Small intestine (tissue), 7 donors: ENCODE data around the gene B3GNT3. TPM values are rescaled to one million over a fixed set of nuclear protein-coding genes. Genes with fewer than 3 reads are reported as not detected.
A peak's percentile ranks its signal among the peaks of the same experiment; 100 is the strongest.

Experiments used
- DNase-seq, 2 donors: peaks; one replicate each; pipeline versions ENCODE4 v3.0.0 to v3.0.0-alpha.2; 2013
- FAIRE-seq: peaks from 2 replicates; lab custom pipeline; 2012; peaks lifted over from hg19 to GRCh38; lab: Jason Lieb, UNC
- H3K27ac ChIP-seq, 3 donors: one replicate each; pipeline ENCODE4 v1.5.1; 2013; ENCODE audit warnings: low read length in 2 of 3, mild to moderate bottlenecking in 2 of 3, control low read depth in 1 of 3, inconsistent platforms in 1 of 3, low read depth in 1 of 3, moderate library complexity in 1 of 3
- H3K27me3 ChIP-seq, 3 donors: one replicate each; pipeline ENCODE4 v1.6.1; 2013; ENCODE audit warnings: low read length in 3 of 3, inconsistent platforms in 1 of 3; ENCODE audit not compliant: control insufficient read depth in 3 of 3, insufficient read depth in 3 of 3
- H3K36me3 ChIP-seq, 3 donors: one replicate each; pipeline ENCODE4 v1.6.1; 2013; ENCODE audit warnings: low read length in 3 of 3, inconsistent platforms in 1 of 3, low read depth in 1 of 3, mild to moderate bottlenecking in 1 of 3, moderate library complexity in 1 of 3; ENCODE audit not compliant: control insufficient read depth in 3 of 3, insufficient read depth in 2 of 3
- H3K4me1 ChIP-seq, 3 donors: one replicate each; pipeline ENCODE4 v1.6.1; 2013; ENCODE audit warnings: low read length in 2 of 3, inconsistent platforms in 1 of 3, low read depth in 1 of 3, mild to moderate bottlenecking in 1 of 3, moderate library complexity in 1 of 3; ENCODE audit not compliant: control insufficient read depth in 3 of 3, insufficient read depth in 2 of 3
- H3K4me3 ChIP-seq, 3 donors: one replicate each; pipeline ENCODE4 v1.5.1; 2013; ENCODE audit warnings: low read length in 3 of 3, control low read depth in 1 of 3, inconsistent platforms in 1 of 3, low read depth in 1 of 3, mild to moderate bottlenecking in 1 of 3, moderate library complexity in 1 of 3
- H3K9me3 ChIP-seq, 2 donors: one replicate each; pipeline ENCODE4 v1.6.1; 2013; ENCODE audit warnings: low read depth in 1 of 2, low read length in 1 of 2; ENCODE audit not compliant: control insufficient read depth in 2 of 2, insufficient read depth in 1 of 2
- WGBS, 3 donors: extraction: QIAGEN DNeasy Blood & Tissue Kit; methylation state at CpG; one replicate each; pipeline ENCODE4 v1.1.7; 2013; 5-methylcytosine and 5-hydroxymethylcytosine counted together
- polyA plus RNA-seq, 4 donors: library from polyadenylated mRNA; stranded (reverse) in 3 of 4; unstranded in 1 of 4; fragments of 200-250 nt in 3 of 4; fragments of 120-200 nt in 1 of 4; gene quantifications; one replicate each; pipeline versions ENCODE4 v1.2.1 to v1.2.3, GENCODE V29; 2013
- donor health status: healthy with polysubstance abuse.
- donor health status: control.
- donor health status: control.
- donor health status: Bipolar disorder and iron deficiency.
- donor health status: healthy.

B3GNT3 gene
- polyA plus RNA-seq, 4 donors: 32.0 to 86.5 (median 41.2) TPM

DNA sequence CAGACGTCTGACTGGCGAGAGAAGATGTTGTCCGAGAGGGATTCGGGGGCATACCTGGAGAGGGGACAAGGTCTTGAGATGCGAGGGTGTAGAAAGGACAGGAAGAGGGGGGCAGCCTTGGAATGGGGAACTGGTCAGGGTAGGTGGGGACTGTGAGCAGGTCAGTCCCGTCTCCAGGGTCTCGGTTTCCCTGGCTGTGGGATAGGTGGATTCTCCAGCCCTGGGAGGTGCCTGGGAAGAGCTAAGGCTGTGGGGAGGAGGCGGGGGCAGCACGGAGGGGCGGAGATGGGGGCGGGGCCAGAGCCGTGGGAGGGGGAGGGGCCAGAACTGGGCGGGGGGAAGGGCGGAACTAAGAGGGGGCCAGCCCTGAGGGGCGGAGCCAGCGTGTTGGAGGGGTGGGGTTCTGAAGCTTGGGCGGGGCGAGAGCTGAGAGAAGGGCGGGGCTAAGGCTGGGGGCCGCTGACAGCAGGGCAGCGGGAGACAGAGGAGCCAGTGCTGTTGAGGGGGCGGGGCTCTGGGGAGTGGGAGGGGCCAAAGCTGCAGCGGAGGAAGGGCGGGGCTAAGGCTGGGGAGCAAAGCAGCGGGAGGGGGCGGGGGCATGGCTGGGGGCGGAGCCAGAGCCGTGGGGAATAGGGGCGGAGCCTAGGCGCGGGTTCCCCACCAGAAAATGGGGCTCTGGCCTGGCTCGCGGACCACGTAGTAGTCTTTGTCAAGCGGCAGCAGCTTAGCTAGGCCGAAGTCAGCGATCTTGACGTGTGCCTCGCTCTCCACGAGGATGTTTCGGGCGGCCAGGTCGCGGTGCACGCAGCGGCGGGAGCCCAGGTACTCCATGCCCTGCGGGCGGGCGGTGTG is 35.9 kb downstream of the B3GNT3 start:
- Histone ChIP-seq H3K4me3 (peak overlapping the region in 1 of 3 donors; percentile 34), H3K36me3 (peaks cover 0 to 24% (median 0%) of the 10 kb centered on the region in 3 donors), H3K9me3 (no peaks in the 10 kb centered on the region), H3K4me1 (peaks cover 0 to 15% (median 0%) of the 10 kb centered on the region in 3 donors), H3K27me3 (peaks cover 0 to 20% (median 0%) of the 10 kb centered on the region in 3 donors), H3K27ac (peak overlapping the region in 1 of 3 donors; percentile 21)
- DNase-seq (peak; percentile 84 to 87), FAIRE-seq (no peak)
- 26 to 36% (median 28%) methylated on average over 39 to 50 of the region's 50 CpGs for WGBS, 3 donors

DNA sequence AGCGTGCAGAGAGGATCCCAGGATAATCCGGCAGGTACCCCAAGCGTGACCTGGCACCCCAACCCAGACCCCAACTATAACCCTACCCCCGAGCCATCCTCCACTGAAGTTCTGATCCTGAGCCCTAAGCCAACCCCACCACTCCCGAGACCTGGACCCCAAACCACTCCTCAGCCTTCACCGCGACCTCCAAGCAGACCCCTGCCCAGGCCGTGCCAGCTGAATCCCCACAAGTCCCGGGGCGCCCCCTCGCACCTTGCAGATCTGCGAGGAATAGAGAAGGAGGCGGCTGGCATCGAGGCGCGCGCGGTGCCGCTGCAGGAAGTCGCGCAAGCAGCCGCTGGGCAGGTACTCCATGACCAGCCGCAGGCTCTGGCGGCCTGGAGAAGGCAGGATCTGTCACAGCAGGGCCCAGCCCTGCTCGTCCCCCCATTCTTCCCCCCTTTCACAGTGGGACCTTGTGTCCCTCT is 36.5 kb downstream of the B3GNT3 start:
- 14 to 54% (median 38%) methylated on average over 25 of the region's 25 CpGs for WGBS, 3 donors
- no peaks in the 10 kb centered on the region for H3K9me3 ChIP-seq
- no peak for FAIRE-seq

DNA sequence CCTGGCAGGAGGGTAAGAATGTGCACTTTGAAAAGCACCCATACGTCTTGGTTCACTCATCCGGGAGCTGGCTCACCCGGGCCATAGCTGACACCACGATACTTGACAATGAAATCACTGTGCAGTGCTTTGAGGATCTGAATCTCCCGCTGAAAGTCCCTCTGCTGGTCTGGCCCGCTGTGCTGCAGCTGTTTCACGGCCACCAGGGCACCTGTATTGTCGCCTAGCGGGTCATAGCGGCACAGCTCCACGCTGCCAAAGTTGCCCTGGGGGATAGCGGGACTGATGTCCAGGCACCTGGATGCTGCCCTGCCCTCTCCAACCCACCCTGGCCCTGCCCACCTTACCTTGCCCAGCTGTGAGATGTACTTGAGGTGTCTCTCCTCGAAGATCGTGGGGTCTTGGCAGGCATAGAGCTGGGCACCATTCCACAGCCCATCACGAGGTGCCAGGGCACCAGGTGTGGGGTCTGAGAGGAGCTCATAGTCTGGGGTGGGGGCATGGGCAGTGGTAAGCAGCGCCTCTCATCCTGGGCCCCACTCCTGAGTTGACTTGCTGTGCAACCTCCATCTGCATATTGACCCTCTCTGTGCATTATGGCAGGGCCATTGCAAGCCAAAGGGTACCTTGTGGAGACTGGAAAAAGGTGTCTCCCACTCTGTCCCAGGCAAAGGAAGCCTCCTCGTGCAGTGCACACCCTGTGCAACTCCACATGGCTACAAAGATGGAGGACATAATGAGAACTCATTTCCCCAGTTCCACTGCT is 37.7 kb downstream of the B3GNT3 start:
- no peak overlapping the region for H3K27ac ChIP-seq
- peaks cover 0 to 20% (median 0%) of the 10 kb centered on the region in 3 donors for H3K27me3 ChIP-seq
- peaks cover 0 to 25% (median 0%) of the 10 kb centered on the region in 3 donors for H3K36me3 ChIP-seq
- DNase-seq (no peak), FAIRE-seq (no peak)
- no peaks in the 10 kb centered on the region for H3K9me3 ChIP-seq
- H3K4me1 ChIP-seq: peaks cover 0 to 15% (median 0%) of the 10 kb centered on the region in 3 donors
- no peak overlapping the region for H3K4me3 ChIP-seq
- 59 to 88% (median 74%) methylated on average over 17 of the region's 17 CpGs for WGBS, 3 donors

More for the DNA sequence above, 36.5 kb downstream of the B3GNT3 start:
- Histone ChIP-seq H3K4me1 (peaks cover 0 to 15% (median 0%) of the 10 kb centered on the region in 3 donors), H3K4me3 (peak overlapping the region in 1 of 3 donors; percentile 23), H3K27me3 (peaks cover 0 to 20% (median 0%) of the 10 kb centered on the region in 3 donors), H3K27ac (no peak overlapping the region), H3K36me3 (peaks cover 0 to 24% (median 0%) of the 10 kb centered on the region in 3 donors)
- peak in 1 of 2 donors; percentile 22 for DNase-seq

DNA sequence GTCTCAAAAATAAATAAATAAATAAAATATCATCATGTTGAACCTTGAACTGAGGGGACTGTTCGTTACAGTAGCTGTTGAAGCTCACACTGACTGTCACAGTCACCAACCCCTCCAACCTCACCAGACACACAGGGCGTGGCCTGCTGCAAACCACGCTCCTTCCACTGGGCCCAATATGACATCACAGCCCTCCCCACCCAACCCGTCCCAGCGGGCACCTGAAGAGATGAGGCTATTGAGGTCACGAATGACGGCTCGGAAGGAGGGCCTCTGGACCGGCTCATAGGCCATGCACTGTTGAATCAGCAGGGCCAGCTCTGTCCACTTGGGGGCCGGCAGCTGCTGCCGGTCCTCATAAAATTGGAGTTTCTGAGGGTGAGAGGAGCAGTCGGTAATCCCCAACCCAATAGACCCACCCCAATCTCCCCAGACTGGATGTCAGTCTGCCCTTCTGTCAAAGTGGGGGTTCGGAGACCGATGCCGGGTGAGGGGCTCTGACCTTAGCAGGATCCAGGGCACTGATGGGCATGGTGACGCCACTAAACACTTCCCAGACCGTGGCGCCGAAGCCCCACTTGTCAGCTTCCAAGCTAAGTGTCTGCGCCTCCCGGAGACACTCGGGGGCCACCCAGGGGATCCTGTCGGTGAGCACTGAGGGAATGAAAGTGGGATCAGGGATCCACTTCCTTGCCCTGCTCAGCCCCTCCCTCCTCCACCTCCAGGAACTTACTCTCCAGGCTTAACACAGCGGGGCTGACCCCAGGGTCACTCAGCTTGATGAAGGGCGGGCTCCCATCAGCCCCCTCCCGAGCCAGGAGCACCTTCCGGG is 39.6 kb downstream of the B3GNT3 start:
- no peak overlapping the region for H3K27ac ChIP-seq
- no peak for FAIRE-seq
- no peaks in the 10 kb centered on the region for H3K9me3 ChIP-seq
- H3K36me3 ChIP-seq: peaks cover 0 to 34% (median 3%) of the 10 kb centered on the region in 3 donors
- no peak overlapping the region for H3K4me3 ChIP-seq
- 68 to 79% (median 76%) methylated on average over 27 of the region's 27 CpGs for WGBS, 3 donors
- DNase-seq: no peak
- H3K4me1 ChIP-seq: peaks cover 0 to 15% (median 0%) of the 10 kb centered on the region in 3 donors
- peaks cover 0 to 20% (median 0%) of the 10 kb centered on the region in 3 donors for H3K27me3 ChIP-seq

DNA sequence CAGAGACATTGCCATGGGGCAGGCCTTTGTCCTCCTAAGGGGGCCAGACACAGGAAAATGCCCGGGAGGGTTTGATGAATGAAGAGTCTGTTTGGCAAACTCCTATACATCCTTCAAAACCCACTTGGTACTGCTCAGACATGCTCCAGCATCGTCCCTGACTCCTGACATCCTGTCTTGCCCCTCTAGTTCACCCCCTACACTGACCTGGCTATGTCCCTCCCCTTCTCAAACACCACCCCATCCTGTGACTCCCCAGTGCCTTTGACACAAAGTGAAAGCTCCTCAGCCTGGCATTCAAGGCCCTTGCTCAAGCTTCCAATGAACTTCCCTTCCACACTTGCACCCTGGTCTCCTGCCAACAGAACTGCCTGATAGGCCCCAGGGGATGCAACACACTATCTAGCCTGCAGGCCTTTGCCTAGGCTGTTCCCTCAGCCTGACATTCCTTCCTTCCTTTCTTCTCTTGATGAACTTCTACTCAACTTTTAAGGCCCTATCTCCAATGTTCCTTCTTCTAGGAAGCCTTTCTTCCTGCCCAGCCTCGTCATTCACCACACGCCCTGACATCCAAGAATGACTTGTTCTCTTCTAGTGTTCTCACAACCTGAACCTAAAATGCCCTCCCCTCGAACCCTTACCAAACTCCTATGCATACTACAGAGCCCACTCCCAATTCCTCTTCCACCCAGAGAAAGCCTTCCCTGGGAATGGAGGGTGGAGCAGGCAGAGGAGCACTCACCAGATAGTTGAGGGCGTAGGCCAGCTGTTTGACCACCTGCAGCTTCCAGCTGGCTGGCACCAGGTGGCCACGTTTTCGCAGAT is 40.5 kb downstream of the B3GNT3 start:
- H3K27me3 ChIP-seq: peaks cover 0 to 24% (median 0%) of the 10 kb centered on the region in 3 donors
- no peaks in the 10 kb centered on the region for H3K9me3 ChIP-seq
- H3K4me3 ChIP-seq: no peak overlapping the region
- peaks cover 0 to 10% (median 0%) of the 10 kb centered on the region in 3 donors for H3K4me1 ChIP-seq
- DNase-seq (no peak), FAIRE-seq (no peak)
- no peak overlapping the region for H3K27ac ChIP-seq
- H3K36me3 ChIP-seq: peaks cover 0 to 38% (median 3%) of the 10 kb centered on the region in 3 donors
- 44 to 71% (median 62%) methylated on average over 8 of the region's 8 CpGs for WGBS, 3 donors

DNA sequence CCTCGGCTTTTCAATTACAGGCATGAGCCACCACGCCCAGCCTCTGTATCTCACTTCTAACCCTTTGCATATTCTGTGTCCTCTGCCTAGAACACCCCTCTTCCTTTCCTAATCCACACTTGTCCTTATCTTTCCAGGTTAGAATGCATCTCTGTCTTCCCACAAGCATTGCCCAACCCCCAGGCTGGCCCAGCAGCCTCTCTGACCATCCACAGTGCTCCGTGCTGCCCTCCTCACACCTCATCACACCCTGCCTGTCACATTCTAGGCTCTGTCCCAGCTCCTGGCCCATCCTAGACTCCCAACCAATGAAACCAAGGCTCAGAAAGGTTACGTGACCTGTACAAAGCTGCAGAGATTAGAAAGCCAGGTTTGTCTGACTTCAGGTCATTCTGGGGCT is 41.6 kb downstream of the B3GNT3 start:
- H3K36me3 ChIP-seq: peaks cover 0 to 45% (median 3%) of the 10 kb centered on the region in 3 donors
- no peak overlapping the region for H3K4me3 ChIP-seq
- H3K27me3 ChIP-seq: peaks cover 0 to 27% (median 0%) of the 10 kb centered on the region in 3 donors
- H3K9me3 ChIP-seq: no peaks in the 10 kb centered on the region
- FAIRE-seq: no peak
- WGBS, 3 donors: 31 to 69% (median 46%) methylated on average over 4 of the region's 4 CpGs
- peaks cover 0 to 2% (median 0%) of the 10 kb centered on the region in 3 donors for H3K4me1 ChIP-seq
- no peak for DNase-seq
- no peak overlapping the region for H3K27ac ChIP-seq

DNA sequence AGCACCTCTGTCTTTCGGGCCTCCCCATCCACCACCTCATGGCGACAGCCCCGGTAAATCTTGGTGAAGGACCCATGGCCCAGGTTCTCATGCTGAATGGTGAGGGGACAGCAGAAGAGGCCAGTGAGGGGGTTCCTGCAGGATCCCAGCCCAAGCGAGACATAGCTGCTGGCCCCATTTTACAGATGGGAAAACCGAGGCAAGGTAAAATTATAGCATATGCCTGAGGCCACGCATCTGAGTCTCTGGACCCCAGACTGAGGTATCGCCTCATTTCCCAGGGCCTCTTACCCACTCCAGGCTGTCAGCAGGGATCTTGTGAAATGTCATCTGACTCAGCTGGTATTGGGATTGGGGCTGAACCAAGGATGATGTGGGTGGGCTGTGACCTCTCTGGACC is 43.0 kb downstream of the B3GNT3 start:
- DNase-seq (no peak), FAIRE-seq (no peak)
- H3K36me3 ChIP-seq: peaks cover 0 to 42% (median 3%) of the 10 kb centered on the region in 3 donors
- peaks cover 0 to 9% (median 0%) of the 10 kb centered on the region in 3 donors for H3K4me1 ChIP-seq
- WGBS, 3 donors: 89 to 96% (median 91%) methylated on average over 7 of the region's 7 CpGs
- H3K4me3 ChIP-seq: no peak overlapping the region
- no peaks in the 10 kb centered on the region for H3K9me3 ChIP-seq
- peaks cover 0 to 23% (median 0%) of the 10 kb centered on the region in 3 donors for H3K27me3 ChIP-seq
- no peak overlapping the region for H3K27ac ChIP-seq
